B cell (primary cell): ENCODE results near the gene UNC5C.

Experiments used
- EZH2 ChIP-seq: IDR thresholded peaks from 2 replicates; pipeline ENCODE4 v1.6.1; 2012; ENCODE audit warnings: borderline replicate concordance, low read depth, mild to moderate bottlenecking, moderate library complexity, low read length; ENCODE audit not compliant: insufficient read depth, poor library complexity, severe bottlenecking
- TF ChIP-seq, protein P1 (sequence below): fragments of 200-600 bp; IDR thresholded peaks from one replicate; pipeline ENCODE4 v1.8.0; 2022; ENCODE audit warnings: antibody characterized with exemption, mild to moderate bottlenecking

DNA sequence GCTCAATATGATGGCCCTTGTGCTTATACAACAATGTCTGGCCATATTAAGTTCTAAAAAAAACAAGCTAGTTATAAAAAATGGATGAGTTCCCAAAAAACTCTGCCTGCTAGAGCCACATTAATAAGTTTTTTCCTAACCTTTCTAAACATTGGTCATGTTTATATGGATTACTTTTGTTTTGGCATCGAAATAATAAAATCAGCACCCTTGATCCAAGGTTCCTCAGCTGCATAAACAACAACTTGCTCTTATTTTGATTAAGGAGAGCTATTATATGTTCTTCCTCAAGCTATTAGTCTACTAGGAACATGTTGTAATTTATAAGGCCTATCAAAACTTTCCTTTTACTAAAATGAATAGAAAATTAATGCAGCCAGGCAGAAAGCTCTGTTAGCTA is 48.4 kb downstream of the UNC5C start:
- TF ChIP-seq, protein P1, sequence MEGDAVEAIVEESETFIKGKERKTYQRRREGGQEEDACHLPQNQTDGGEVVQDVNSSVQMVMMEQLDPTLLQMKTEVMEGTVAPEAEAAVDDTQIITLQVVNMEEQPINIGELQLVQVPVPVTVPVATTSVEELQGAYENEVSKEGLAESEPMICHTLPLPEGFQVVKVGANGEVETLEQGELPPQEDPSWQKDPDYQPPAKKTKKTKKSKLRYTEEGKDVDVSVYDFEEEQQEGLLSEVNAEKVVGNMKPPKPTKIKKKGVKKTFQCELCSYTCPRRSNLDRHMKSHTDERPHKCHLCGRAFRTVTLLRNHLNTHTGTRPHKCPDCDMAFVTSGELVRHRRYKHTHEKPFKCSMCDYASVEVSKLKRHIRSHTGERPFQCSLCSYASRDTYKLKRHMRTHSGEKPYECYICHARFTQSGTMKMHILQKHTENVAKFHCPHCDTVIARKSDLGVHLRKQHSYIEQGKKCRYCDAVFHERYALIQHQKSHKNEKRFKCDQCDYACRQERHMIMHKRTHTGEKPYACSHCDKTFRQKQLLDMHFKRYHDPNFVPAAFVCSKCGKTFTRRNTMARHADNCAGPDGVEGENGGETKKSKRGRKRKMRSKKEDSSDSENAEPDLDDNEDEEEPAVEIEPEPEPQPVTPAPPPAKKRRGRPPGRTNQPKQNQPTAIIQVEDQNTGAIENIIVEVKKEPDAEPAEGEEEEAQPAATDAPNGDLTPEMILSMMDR = no peak
- TF ChIP-seq EZH2 = no peak
